Measurements from ENCODE around the gene ATP8B3.

ATP8B3 gene, protein sequence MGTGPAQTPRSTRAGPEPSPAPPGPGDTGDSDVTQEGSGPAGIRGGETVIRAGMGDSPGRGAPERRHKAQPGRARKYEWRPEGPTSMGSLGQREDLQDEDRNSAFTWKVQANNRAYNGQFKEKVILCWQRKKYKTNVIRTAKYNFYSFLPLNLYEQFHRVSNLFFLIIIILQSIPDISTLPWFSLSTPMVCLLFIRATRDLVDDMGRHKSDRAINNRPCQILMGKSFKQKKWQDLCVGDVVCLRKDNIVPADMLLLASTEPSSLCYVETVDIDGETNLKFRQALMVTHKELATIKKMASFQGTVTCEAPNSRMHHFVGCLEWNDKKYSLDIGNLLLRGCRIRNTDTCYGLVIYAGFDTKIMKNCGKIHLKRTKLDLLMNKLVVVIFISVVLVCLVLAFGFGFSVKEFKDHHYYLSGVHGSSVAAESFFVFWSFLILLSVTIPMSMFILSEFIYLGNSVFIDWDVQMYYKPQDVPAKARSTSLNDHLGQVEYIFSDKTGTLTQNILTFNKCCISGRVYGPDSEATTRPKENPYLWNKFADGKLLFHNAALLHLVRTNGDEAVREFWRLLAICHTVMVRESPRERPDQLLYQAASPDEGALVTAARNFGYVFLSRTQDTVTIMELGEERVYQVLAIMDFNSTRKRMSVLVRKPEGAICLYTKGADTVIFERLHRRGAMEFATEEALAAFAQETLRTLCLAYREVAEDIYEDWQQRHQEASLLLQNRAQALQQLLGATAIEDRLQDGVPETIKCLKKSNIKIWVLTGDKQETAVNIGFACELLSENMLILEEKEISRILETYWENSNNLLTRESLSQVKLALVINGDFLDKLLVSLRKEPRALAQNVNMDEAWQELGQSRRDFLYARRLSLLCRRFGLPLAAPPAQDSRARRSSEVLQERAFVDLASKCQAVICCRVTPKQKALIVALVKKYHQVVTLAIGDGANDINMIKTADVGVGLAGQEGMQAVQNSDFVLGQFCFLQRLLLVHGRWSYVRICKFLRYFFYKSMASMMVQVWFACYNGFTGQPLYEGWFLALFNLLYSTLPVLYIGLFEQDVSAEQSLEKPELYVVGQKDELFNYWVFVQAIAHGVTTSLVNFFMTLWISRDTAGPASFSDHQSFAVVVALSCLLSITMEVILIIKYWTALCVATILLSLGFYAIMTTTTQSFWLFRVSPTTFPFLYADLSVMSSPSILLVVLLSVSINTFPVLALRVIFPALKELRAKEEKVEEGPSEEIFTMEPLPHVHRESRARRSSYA (N-terminal part only)

DNA sequence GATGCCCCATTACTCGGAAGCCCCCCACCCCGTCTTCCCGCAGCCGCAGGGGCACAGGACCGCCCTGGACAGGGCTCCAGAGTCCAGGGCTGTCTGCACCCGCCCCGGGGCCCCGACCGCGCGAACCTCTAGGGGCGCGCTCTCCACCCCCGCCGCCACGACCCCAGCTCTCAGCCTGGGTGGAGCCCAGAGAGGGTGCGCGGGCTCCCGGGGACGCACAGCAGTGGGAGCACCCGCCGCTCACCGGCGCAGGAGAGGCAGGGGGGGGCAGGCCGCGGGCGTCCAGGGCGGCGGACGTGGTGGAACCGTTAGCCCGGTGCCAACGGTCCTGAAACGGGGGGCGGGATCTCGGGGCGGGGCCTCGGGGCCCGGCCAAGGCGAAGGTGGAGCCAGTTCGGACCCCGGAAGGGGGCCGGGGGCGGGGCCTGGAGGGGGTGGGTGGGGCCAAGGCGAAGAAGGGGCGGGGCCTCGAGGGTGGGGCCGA lies at the start of gene ATP8B3:
ATP8B3 (minus strand) TSS at position 335 of the 484 bp plus-strand sequence. CDS start 540 bp downstream, outside the sequence.
- DNase-seq (ENCODE audit: low spot score) = peak; percentile 98
- ChIA-PET CTCF (interaction anchor here (0.7 kb wide), 1 partner anchor 138 kb away, joined by 3 read pairs; no protein-coding TSS in a partner anchor), POLR2A (ENCODE audit: low non-redundant PET) (no interaction called here)
- H3K27ac ChIP-seq = peak within 1 kb of the TSS; percentile 93
- TF ChIP-seq, protein P1, sequence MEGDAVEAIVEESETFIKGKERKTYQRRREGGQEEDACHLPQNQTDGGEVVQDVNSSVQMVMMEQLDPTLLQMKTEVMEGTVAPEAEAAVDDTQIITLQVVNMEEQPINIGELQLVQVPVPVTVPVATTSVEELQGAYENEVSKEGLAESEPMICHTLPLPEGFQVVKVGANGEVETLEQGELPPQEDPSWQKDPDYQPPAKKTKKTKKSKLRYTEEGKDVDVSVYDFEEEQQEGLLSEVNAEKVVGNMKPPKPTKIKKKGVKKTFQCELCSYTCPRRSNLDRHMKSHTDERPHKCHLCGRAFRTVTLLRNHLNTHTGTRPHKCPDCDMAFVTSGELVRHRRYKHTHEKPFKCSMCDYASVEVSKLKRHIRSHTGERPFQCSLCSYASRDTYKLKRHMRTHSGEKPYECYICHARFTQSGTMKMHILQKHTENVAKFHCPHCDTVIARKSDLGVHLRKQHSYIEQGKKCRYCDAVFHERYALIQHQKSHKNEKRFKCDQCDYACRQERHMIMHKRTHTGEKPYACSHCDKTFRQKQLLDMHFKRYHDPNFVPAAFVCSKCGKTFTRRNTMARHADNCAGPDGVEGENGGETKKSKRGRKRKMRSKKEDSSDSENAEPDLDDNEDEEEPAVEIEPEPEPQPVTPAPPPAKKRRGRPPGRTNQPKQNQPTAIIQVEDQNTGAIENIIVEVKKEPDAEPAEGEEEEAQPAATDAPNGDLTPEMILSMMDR (conservative IDR thresholded peaks at IDR 0.05; ENCODE audit: low read depth) = peak; percentile 38; the same call in 1 of the 2 replicates

DNA sequence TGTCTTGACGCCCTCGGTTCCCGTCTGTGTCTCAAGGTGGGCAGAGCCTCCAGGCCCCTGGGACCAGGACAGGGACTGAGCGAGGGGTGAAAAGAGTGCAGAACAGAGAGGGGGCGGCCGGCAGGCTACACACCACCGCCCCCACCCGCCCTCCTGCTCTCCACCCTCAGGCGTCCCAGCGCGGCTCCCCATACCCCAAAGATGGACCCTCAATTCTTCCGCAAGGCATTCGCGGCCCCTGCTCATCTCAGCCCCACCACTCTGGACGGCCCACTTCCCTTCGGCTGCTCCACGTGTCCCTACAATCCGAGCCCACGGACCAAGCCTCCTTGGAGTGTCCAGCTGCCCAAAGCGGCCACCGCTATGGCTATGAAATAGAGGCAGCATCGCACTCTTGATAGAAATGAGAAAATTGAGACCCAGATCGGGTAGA lies 49.5 kb upstream of the ATP8B3 start:
- POLR2A ChIA-PET (ENCODE audit: low non-redundant PET) = no interaction called here
- TF ChIP-seq, protein P1 (conservative IDR thresholded peaks at IDR 0.05; ENCODE audit: low read depth) = no peak
- DNase-seq (ENCODE audit: low spot score) = no peak
- CTCF ChIA-PET = interaction anchor here (0.7 kb wide), 1 partner anchor 328 kb away, joined by 4 read pairs; no protein-coding TSS in a partner anchor
- peak overlapping the region; percentile 98 for H3K27ac ChIP-seq

DNA sequence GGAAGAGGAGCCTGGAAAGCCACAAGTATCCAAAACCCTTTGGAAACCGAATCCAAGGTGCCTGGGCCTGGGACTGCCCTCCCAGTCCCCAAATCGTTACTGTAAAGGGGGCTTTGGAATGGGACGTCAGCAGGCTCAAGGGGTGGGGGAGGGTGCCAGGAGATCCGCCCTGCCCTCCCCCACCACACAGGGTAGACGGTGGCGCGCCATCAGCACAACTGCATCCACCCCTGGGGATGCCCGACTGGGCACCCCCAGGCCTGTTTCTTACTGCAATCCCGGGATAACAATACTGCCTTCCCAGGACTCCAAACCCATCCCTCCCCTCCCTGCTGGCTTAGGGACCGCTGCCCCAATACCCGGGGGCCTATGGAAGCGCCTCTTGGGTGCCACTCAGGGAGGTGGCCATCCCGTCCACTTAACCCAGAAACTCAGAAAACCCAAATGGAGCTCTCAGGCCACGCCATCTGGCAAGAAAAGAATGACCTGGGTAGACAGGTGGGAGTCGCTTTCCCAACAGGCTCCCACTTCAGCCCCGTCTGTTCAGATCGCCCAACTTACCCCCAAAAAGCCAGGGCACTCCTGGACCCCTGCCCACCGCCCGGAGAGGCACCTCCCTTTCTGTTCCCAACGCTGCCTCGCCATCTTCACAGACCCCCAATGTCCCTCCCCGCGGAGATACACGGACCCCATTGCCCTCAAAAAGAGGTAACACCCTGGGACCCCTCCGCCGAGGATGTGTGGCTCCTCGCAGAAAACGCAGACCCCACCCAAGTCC lies 48.9 kb upstream of the ATP8B3 start:
- DNase-seq (ENCODE audit: low spot score) = no peak
- ChIA-PET CTCF (interaction anchor here (0.6 to 0.7 kb wide), 2 partner anchors 47 to 328 kb away, joined by 3 to 4 read pairs; no protein-coding TSS in a partner anchor), POLR2A (ENCODE audit: low non-redundant PET) (no interaction called here)
- TF ChIP-seq, protein P1 (conservative IDR thresholded peaks at IDR 0.05; ENCODE audit: low read depth) = no peak
- H3K27ac ChIP-seq = peak overlapping the region; percentile 98

DNA sequence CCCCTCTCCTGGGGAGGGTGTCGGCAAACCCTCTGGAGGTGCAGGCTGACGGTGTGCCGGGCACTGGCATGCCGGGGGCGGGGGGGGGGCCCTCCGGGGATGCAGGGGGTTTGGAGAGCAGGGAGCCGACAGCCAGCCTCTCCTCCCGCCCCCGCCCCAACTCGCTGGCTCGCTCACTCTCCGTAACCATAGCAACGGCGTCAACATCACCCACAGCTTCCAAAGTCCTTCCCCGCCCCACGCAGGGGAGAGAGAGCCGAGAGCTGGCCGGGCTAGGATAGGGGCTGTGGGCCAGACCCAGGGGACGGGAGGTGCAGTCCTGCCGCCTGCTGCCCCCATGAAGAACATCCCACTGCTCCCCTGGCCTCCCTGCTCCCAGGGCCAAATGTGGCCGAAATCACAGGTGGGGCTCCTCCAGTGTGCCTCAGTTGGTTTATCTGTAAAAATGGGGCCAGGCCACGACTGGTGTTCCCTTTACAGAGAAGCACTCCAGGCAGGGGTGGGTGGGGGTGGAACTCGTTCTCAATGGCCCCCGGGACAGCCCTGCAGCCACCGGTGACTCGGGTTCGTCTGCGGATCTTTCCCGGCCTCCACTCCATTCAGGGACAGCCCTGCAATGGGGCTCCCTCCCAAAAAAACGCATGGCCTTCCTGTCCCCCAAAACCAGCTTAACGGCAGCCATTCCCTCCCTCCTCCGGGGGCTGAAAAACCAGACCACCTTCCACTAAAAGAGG lies 48.1 kb upstream of the ATP8B3 start:
- TF ChIP-seq, protein P1 (conservative IDR thresholded peaks at IDR 0.05; ENCODE audit: low read depth) = no peak
- H3K27ac ChIP-seq = peak overlapping the region; percentile 98
- no peak for DNase-seq (ENCODE audit: low spot score)
- POLR2A ChIA-PET (ENCODE audit: low non-redundant PET) = no interaction called here
- CTCF ChIA-PET = interaction anchor here (0.6 kb wide), 1 partner anchor 47 kb away, joined by 3 read pairs; no protein-coding TSS in a partner anchor

DNA sequence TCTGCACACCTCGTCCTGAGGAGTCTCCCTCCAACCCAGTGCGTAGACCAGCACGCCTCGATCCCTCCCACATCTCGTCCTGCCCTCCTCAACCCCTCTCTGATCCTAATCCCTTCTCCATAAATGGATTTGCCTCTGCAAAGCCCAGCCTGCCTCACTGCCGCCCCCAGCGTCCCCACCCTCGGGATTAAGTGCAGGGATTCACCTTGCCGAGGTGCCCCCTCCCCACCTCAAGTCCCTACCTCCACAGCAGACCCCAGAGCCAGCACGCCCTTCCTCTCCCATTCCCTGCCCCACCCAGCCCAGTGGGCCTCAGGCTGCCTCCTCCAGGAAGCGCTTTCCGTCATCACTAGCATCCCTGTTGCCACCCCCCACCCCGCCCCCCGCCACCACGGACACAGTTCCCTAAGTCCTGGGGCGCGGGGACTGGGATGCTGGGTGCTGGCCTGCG lies 47.3 kb upstream of the ATP8B3 start:
- ChIA-PET CTCF (no interaction called here), POLR2A (ENCODE audit: low non-redundant PET) (no interaction called here)
- DNase-seq (ENCODE audit: low spot score) = no peak
- H3K27ac ChIP-seq = peak overlapping the region; percentile 98
- TF ChIP-seq, protein P1 (conservative IDR thresholded peaks at IDR 0.05; ENCODE audit: low read depth) = no peak

All from RWPE1 (cell line).